ENCODE results near the gene DCAF12L2. TPM values are rescaled to one million over a fixed set of nuclear protein-coding genes. Genes with fewer than 3 reads are reported as not detected.

The DCAF12L2 gene
- polyA plus RNA-seq, 1 experiment = not detected

DNA sequence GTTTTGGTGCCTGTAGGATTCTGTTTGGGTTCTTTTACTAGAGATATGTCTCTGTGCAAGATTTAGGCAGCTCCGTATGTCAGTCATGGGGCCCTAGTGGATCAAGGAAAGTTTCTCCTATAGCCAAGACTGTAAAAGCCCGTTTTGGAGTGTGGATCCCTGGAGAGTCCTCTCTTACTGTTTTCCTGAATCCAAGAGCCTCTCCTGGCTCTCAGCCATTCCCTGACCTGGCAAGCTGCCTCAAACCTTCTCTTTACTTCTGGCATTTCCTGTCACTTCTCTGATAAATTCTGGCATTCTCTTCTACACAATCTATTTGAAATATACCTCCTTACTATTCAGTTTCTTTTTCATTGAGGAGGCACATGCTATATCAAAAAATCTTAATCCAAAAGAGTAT is 41.4 kb downstream of the DCAF12L2 start:
- ChIA-PET CTCF (no interaction called here), POLR2A (no interaction called here)
- TF ChIP-seq, protein P1, sequence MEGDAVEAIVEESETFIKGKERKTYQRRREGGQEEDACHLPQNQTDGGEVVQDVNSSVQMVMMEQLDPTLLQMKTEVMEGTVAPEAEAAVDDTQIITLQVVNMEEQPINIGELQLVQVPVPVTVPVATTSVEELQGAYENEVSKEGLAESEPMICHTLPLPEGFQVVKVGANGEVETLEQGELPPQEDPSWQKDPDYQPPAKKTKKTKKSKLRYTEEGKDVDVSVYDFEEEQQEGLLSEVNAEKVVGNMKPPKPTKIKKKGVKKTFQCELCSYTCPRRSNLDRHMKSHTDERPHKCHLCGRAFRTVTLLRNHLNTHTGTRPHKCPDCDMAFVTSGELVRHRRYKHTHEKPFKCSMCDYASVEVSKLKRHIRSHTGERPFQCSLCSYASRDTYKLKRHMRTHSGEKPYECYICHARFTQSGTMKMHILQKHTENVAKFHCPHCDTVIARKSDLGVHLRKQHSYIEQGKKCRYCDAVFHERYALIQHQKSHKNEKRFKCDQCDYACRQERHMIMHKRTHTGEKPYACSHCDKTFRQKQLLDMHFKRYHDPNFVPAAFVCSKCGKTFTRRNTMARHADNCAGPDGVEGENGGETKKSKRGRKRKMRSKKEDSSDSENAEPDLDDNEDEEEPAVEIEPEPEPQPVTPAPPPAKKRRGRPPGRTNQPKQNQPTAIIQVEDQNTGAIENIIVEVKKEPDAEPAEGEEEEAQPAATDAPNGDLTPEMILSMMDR (IDR thresholded peaks at IDR 0.05; ENCODE audit: low read depth, low read length) = no peak
- DNase-seq (ENCODE audit: low read depth, low spot score) = no peak
- Histone ChIP-seq H3K9me3 (ENCODE audit: control insufficient read depth, insufficient read depth, low read length) (peaks cover 7% of the 10 kb centered on the region; the same call in 1 of the 2 replicates), H3K27ac (ENCODE audit: low read depth, low read length) (no peak overlapping the region), H3K4me3 (ENCODE audit: low read depth, low read length) (no peak overlapping the region), H3K27me3 (ENCODE audit: control insufficient read depth, insufficient read depth, low read length) (no peaks in the 10 kb centered on the region)
